Lung (tissue), 16 donors: ENCODE data around the gene PLEKHA3. TPM values are rescaled to one million over a fixed set of nuclear protein-coding genes. Genes with fewer than 3 reads are reported as not detected.
A peak's percentile ranks its signal among the peaks of the same experiment; 100 is the strongest.

Experiments
- ATAC-seq: fragments of 200-7000 bp; cut with Tn5 transposase; one replicate; pipeline ENCODE4 v1.9.1; 2020; ENCODE audit warnings: moderate number of reproducible peaks; ENCODE audit not compliant: insufficient read depth, low FRiP score
- DNase-seq, 3 donors: peaks; one replicate each; pipeline ENCODE4 v3.0.0-alpha.2; 2013 to 2017
- H3K27ac ChIP-seq, 2 donors: one replicate each; pipeline ENCODE4 v1.5.1; 2013; ENCODE audit warnings: mild to moderate bottlenecking in 2 of 2, moderate library complexity in 2 of 2, control low read depth in 1 of 2, inconsistent platforms in 1 of 2, low read depth in 1 of 2, low read length in 1 of 2
- H3K27me3 ChIP-seq, 3 donors: one replicate each; pipeline ENCODE4 v1.5.1; 2013; ENCODE audit warnings: low read length in 2 of 3; ENCODE audit not compliant: control insufficient read depth in 3 of 3, insufficient read depth in 3 of 3
- H3K36me3 ChIP-seq, 4 donors: one replicate each; pipeline ENCODE4 v1.5.1; 2013; ENCODE audit warnings: low read length in 4 of 4, mild to moderate bottlenecking in 1 of 4, moderate library complexity in 1 of 4; ENCODE audit not compliant: control insufficient read depth in 4 of 4, insufficient read depth in 4 of 4
- H3K4me1 ChIP-seq, 5 donors: one replicate each; pipeline ENCODE4 v1.5.1; 2013; ENCODE audit warnings: low read length in 5 of 5, mild to moderate bottlenecking in 2 of 5, moderate library complexity in 1 of 5; ENCODE audit not compliant: control insufficient read depth in 5 of 5, insufficient read depth in 5 of 5
- H3K4me3 ChIP-seq: one replicate; pipeline ENCODE4 v1.5.1; 2013; ENCODE audit warnings: mild to moderate bottlenecking, control low read depth, moderate library complexity
- H3K9ac ChIP-seq, 2 donors: one replicate each; pipeline ENCODE4 v1.5.1; 2013; ENCODE audit warnings: low read length in 2 of 2, control low read depth in 1 of 2; ENCODE audit not compliant: insufficient read depth in 1 of 2
- H3K9me3 ChIP-seq, 4 donors: one replicate each; pipeline ENCODE4 v1.5.1; 2013; ENCODE audit warnings: low read length in 3 of 4, mild to moderate bottlenecking in 1 of 4, moderate library complexity in 1 of 4; ENCODE audit not compliant: control insufficient read depth in 4 of 4, insufficient read depth in 3 of 4
- CTCF ChIP-seq: IDR thresholded peaks from 2 replicates; pipeline ENCODE4 v1.5.1; 2012; ENCODE audit warnings: mild to moderate bottlenecking; ENCODE audit errors: control extremely low read depth, extremely low read depth
- WGBS, 2 donors: extraction: QIAGEN DNeasy Blood & Tissue Kit; methylation state at CpG; one replicate each; pipeline ENCODE4 v1.1.7; 2013; 5-methylcytosine and 5-hydroxymethylcytosine counted together
- long read RNA-seq, 5 donors: transcript quantifications; one replicate each; lab custom pipeline, GENCODE V29; 2026
- polyA plus RNA-seq, 2 donors: library from polyadenylated mRNA; stranded (reverse); fragments of 200-250 nt; gene quantifications; one replicate each; pipeline ENCODE4 v1.2.1, GENCODE V29; 2013
- total RNA-seq, 2 donors: library from RNA; depleted of rRNA in 1 of 2; stranded (reverse); fragments of >200 nt in 1 of 2; gene quantifications; one replicate each; pipeline ENCODE4 v1.2.1, GENCODE V29; 2014 to 2021
- donor health status: control.
- donor health status: control.
- donor health status: Bipolar disorder and iron deficiency.
- donor health status: healthy.
- donor health status: DM: yes; HTN: yes; CAD: no.

PLEKHA3 gene
- total RNA-seq: 10 to 100 TPM; 17.4 to 23.7 TPM
- 1 to 10 TPM; 2.8 to 7.3 TPM for polyA plus RNA-seq
- long read RNA-seq, donor 1: 0 reads
- long read RNA-seq, donor 2, full-length matches to known transcripts: 1 of 1 reads
- long read RNA-seq, donor 2, partial matches to known transcripts: 0 of 1 reads
- long read RNA-seq, donor 2, other reads (novel, unspliced or antisense): 0 of 1 reads
- long read RNA-seq, donor 3, full-length matches to known transcripts: 1 of 1 reads
- long read RNA-seq, donor 3, partial matches to known transcripts: 0 of 1 reads
- long read RNA-seq, donor 3, other reads (novel, unspliced or antisense): 0 of 1 reads
- long read RNA-seq, donor 4: 0 reads
- long read RNA-seq, donor 5, full-length matches to known transcripts: 2 of 2 reads
- long read RNA-seq, donor 5, partial matches to known transcripts: 0 of 2 reads
- long read RNA-seq, donor 5, other reads (novel, unspliced or antisense): 0 of 2 reads

- peaks cover 0 to 2% (median 0%) of the 10 kb centered on the region in 4 donors for H3K36me3 ChIP-seq
Observed at GRCh38 chr2:178480227-178481181, at the start of gene PLEKHA3. PLEKHA3 (plus strand) TSS chr2:178480457; CDS start chr2:178480870, 413 bp downstream.

GRCh38 chr2:178436662-178437061 is 43.6 kb upstream of the PLEKHA3 start:
- H3K9ac ChIP-seq: no peak overlapping the region
- no peak for ATAC-seq
- peaks cover 0 to 3% (median 0%) of the 10 kb centered on the region in 5 donors for H3K4me1 ChIP-seq
- no peak for DNase-seq
- no peak overlapping the region for H3K27ac ChIP-seq
- H3K4me3 ChIP-seq: no peak overlapping the region
- peaks cover 16 to 62% (median 37%) of the 10 kb centered on the region in 4 donors for H3K36me3 ChIP-seq
- WGBS, 2 donors: 85 to 86% methylated on average over 2 of the region's 2 CpGs
- no peaks in the 10 kb centered on the region for H3K9me3 ChIP-seq
- H3K27me3 ChIP-seq: no peaks in the 10 kb centered on the region
- TF ChIP-seq CTCF: no peak

More at GRCh38 chr2:178480227-178481181, at the start of gene PLEKHA3:
- DNase-seq (peak; percentile 97 to 99 (median 97)), ATAC-seq (peak; percentile 94)
- no peaks in the 10 kb centered on the region for H3K9me3 ChIP-seq
- H3K27me3 ChIP-seq: no peaks in the 10 kb centered on the region
- peaks cover 0 to 42% (median 26%) of the 10 kb centered on the region in 5 donors for H3K4me1 ChIP-seq
- H3K9ac ChIP-seq: peak within 1 kb of the TSS; percentile 74 to 95
- H3K27ac ChIP-seq: peak within 1 kb of the TSS; percentile 89 to 93
- TF ChIP-seq CTCF: no peak
- peak within 1 kb of the TSS; percentile 56 for H3K4me3 ChIP-seq
- 0% methylated on average over 57 to 92 of the region's 92 CpGs for WGBS, 2 donors

GRCh38 chr2:178441426-178441825 is 38.8 kb upstream of the PLEKHA3 start:
- peaks cover 15 to 53% (median 29%) of the 10 kb centered on the region in 4 donors for H3K36me3 ChIP-seq
- no peaks in the 10 kb centered on the region for H3K27me3 ChIP-seq
- H3K9ac ChIP-seq: no peak overlapping the region
- H3K4me1 ChIP-seq: no peaks in the 10 kb centered on the region
- TF ChIP-seq CTCF: no peak
- ATAC-seq (no peak), DNase-seq (no peak)
- no peak overlapping the region for H3K27ac ChIP-seq
- no peaks in the 10 kb centered on the region for H3K9me3 ChIP-seq
- H3K4me3 ChIP-seq: no peak overlapping the region
- WGBS, 2 donors: 92 to 96% methylated on average over 2 of the region's 2 CpGs
